Non-pigmented ciliary epithelial cell (primary cell): ENCODE data around the gene LEKR1.

Experiments
- DNase-seq: peaks from one replicate; pipeline ENCODE4 v3.0.0-alpha.2; 2010; ENCODE audit warnings: low read depth

Gene LEKR1

GRCh38 chr3:157061265-157061664 is 235.1 kb downstream of the LEKR1 start:
- DNase-seq = no peak

DNA sequence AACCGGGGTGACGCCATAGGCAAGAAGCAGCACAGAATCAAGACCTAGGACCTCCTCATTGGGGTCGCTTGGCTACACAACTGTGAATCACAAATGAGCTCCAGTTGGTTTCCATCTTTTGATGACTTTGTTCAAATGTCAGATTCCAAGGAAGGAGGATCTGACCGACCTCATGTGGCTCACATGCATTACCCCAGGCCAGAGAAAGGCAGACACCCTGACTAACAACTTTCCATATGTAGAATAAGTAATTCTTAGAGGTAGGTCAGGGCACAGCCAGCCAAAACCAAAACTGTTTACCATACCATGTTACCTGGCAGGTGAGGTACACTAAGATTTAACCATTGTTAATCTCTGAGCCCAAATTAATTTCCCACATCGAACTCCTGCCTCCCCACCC is 237.3 kb downstream of the LEKR1 start:
- DNase-seq = no peak

GRCh38 chr3:157063926-157064325 is 237.8 kb downstream of the LEKR1 start:
- DNase-seq = no peak

DNA sequence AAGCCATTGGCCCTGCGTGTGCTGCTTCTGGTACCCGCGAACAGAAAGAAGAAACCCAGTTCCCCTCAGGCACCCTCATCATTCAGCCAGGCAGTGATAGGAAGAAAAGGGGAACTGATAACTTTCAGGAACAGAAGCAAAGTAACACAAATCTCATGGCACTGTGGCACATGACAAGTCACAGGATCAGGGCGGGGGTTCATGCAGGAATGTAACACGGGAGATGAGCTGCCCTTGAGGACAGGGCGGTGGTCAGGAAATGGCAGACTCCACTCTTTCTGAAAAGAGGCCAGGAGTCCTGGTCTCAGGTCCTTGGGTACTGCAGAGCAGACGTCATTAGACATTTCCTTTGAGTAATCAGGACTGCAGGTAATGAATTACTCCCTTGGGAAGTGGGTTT is 238.2 kb downstream of the LEKR1 start:
- DNase-seq = no peak

DNA sequence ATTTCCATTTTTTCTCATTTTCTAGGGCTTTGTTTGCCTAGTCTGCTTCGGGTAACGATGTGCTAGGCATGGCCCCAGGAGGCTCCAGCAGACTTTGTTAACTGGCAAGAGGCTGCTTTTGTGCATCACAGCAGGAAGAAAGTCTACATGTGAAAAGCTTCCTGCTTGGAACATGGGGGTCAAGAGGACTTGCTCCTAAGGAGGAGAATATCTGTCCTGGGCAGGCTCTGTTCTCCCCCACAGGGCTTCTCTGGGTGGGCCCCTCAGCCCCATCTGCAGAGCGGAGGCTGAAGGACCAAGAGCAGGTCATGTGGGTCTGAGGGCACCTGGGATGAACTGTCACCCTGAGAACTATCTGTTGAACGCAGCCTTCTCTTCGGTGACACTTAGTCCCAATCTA is 239.0 kb downstream of the LEKR1 start:
- no peak for DNase-seq

DNA sequence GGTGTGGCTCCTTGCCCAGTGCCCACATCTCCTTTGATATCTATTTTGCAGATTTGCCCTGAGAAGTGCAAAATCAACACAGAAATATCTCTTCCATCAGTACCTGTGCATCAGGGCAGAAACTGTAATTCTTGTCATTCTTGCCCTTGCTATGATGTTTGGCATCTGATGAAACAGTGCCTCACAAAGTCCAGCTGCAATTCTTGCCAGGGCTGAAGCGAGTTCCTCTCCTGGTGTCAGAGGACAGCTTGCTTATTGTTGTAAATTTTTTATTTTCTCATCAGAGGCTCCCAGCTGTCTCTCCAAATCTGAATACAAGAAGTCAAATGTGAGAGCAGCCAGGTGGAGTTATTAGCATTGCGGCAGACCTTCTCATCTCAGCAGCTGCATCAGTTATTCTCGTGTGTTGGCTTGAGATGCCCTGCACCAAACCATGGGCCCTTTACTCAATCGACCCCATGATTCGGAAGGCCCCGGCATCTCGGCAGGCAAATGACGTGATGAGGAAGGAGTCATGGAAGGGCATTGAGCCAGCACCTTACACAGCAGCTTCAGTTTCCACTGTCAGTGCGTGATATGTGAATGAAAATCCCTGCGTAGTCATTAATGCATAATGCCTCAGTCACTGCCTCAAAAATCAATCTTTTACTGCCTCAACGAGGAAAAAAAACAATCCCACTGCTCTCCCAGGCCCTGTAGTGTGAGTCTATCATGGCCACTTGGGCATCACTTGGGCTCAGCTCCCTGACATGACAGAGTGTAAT is 240.4 kb downstream of the LEKR1 start:
- no peak for DNase-seq

DNA sequence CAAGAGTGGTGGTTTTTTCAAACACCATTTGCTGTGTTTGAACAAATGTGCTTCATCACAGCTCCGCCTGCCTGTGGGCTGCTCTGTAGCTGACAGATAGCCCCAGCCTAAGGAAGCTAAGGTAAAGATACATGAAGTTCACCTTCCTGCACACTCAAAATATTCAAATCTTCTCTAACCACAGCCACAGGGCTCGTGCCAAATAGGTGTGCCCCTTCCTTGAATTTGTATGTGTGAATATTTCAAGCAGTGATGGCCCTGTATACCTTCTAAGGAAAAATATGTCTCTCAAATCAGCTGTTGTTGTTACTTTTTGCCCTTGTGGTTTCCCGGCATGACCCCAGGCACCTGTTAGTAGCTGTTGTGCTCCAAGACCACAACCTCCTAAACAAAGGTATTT is 241.0 kb downstream of the LEKR1 start:
- no peak for DNase-seq

DNA sequence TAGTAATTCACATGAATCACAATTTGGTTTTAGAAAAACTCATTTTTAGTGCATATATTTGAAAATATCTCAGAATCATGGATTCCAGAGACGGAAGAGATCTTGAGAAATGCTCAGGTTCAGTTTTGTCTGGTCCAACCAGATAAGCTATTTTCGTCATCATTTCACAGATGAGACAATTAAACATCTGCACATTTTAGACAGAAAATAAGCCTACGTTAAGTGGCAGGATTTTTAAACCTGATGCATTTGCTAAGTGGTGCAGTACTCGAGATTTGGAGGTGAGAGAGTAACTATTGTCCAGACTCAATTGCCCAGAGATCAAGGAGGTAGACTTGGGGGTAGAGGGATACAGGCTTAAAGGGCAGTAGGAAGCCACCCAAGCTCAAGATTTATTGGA is 243.3 kb downstream of the LEKR1 start:
- DNase-seq = no peak

DNA sequence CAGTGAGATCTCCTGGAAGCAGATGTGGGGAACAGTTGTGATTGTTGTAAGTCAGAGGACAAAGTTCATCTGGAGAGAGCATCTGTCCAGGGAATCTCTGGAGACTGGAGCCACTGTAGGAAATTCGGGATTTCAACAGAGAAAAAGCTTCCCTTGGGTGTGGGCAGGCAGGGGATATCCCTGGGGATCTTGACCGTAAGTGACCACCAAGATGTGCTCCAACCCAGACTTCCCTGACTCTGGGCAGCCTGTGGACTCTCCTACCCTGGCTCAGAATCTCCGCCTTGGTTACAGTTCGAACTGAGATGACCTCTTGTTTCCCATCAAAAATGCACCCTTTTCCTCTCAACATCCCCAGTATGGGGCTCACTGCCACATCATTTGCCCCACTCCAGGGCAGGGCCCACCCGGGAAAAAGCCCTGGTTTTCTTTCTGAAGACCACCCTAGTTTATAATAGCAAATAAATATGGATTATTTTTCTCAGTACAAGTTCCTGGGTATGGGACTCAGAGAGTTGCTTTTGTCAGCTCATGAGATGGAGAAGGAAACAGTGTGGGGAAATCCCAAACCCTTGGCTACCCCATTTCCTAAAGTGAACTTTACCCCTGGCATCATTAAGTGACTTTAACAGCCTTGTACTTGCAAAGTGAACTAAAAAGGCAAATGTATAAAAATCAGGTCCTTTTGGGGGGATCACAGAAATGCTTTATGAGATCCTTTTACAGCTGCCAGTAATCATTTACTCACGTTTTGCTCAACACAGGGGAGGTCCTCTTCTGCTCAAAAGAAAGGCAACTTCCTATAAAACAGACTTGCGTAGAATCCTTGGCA is 243.9 kb downstream of the LEKR1 start:
- DNase-seq = no peak

DNA sequence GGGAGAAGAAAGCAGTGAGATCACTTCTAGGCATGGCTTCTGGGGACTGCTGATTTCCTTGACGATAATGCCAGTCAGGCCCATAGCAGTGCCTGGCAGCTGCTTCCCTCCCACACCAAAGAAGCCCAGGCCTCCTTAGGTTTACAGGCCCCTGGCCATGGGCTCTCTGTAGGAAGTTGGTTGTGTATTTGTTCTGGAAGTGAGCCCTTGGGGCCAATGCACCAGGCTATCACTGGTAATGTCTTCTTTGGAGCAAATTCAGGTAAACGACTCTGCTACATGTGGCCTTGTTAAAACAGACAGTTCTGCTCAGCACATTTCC is 244.5 kb downstream of the LEKR1 start:
- DNase-seq = no peak

GRCh38 chr3:157071744-157072525 is 245.8 kb downstream of the LEKR1 start:
- no peak for DNase-seq

DNA sequence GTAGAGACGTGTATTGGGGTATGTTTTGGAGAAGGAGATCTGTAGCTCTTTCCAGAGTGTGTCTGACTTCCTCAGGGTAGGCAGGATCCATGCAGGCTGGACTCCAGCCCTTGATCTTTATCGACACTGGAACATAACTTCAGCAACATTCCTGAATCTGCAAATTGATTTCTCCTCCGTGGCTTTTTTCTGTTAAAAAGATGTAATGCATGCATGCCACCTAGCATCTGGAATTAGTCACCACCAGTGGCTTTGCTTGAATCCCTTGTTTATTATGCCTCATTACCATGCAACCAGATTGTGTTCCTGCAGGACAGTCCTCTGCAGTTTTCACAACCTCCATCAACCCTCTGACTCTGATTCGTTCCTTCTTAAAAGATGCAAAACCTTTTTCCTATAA is 247.7 kb downstream of the LEKR1 start:
- no peak for DNase-seq

GRCh38 chr3:157074490-157074889 is 248.3 kb downstream of the LEKR1 start:
- no peak for DNase-seq

- DNase-seq = no peak
Observed at GRCh38 chr3:157074981-157075380, 248.8 kb downstream of the LEKR1 start.

DNA sequence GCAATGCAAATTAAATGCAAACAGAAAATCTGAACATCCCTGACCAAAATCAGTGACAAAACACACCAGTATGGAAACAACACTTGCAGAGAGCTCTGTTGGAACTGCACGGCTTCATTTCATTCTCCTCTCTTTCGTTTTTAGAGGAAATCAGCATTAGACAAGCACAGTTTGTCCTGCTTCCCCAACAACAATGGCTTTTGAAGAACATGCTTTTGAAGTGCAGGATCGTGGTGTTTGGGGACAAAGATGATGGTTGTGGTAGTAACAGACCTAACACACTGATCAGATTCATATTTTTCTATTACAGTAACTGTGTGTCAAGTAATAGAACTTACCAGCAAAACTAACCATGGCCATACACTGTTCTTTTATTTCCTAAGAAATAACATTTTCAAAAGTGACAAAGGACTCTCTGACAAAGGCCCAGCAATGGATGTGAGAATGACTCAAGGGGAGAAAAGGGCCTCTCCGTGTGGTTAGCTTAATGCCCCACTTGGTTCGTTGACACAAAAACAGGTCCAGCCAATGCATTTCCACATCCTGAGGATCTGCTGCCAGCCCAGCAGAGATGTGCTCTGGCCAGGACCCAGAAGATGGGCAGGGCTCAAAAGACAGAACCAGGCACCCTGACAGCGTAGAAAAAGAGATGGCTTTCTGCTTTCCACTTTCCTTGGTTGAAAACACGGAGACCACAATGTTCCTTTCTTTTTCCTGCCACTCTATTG is 249.7 kb downstream of the LEKR1 start:
- DNase-seq = no peak

DNA sequence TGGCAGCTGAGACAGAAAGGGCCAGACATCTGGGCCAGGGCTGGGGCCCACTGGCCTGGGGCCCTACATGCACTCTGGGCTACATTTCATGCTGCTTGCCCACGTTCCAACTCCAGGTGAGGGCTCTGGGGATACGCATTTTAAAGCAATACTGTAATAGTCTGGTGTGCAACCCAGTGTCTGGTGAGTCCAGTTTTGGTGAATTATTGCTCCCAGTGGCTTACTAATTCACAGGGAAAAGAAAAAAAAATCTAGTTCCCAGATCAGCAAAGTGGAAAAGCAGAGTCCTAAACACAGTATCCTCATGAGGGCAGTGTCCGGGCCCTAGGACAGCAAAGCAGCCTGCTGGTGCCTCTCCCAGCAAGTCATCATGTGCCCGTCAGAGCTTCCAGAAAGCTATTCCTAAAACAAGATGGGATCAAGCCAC is 251.4 kb downstream of the LEKR1 start:
- no peak for DNase-seq

DNA sequence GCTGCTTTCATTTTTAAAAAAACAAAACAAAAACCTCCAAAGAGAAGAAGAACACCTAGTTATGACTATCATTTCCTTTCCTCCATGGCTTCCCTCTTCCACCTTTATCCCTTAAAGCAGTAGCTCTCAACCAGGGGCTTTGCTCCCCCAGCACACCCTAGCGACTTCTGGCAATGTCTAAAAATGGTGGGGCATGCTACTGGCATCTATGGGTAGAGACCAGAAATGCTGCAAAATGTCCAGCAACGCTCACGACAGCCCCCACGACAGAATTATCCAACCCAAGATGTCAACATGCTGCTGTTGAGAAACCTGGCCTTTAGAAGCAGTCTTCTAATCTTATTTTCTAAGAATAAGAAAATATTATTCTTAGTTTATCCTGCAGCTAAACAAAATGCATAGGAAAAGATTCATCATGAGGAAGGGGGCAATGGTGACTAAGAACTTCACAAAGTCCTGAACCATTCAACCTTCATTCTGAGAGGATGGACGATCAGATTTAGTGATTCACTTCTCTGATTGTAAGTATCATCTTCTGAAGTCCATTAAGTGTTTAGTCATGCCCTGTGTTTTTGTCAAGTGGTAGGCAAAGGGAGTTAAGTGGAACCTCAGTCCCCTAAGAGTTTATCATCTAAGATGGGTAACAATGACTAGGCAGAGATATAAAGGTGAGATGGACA is 252.1 kb downstream of the LEKR1 start:
- no peak for DNase-seq

- no peak for DNase-seq
Observed at GRCh38 chr3:157078811-157079185, 252.6 kb downstream of the LEKR1 start.

DNA sequence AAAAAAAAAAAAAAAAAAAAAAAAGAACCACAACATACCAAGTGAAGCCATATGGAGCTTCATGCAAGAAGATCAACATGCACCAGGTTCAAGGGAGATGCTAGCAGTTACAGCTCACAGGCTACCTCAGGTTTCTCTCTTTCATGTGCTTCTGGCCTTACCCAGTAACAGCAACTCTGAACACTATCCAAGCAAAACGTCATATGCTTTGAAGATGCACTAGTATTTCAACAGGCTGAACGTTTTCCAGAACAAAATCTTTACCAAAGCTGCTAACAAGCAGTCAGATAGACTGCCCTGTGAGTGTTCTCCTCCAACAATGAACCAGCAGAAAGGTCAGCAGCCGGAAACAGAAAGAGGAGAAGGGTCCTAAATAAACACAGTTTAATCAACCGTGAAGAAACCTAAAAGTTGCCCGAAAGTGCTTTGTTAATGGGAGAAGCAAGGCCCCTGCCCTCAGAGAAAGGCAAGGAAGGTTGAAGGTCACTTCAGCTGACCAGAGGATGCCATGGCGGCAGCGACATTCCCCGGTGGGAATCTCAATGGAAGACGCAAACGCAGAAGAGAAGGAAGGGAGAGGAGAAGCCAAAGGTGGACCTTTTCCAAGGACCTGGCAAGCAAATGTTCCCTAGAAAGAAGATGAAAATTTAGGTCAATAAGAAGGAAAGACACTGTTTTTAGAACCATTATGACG is 253.7 kb downstream of the LEKR1 start:
- no peak for DNase-seq

GRCh38 chr3:157081626-157082210 is 255.6 kb downstream of the LEKR1 start:
- peak; percentile 83 for DNase-seq
